Nephron progenitor cell (in vitro differentiated cells): ENCODE data around the gene EIF4G2.
A peak's percentile ranks its signal among the peaks of the same experiment; 100 is the strongest.

Source experiments
- DNase-seq: peaks from one replicate; pipeline ENCODE4 v3.0.0; 2021
- H3K27ac Mint-ChIP-seq: 2 replicates; pipeline ENCODE4 v1.8.0; 2021; ENCODE audit warnings: mild to moderate bottlenecking, moderate library complexity, mixed read lengths
- H3K27me3 Mint-ChIP-seq: 2 replicates; pipeline ENCODE4 v1.8.0; 2021; ENCODE audit warnings: mild to moderate bottlenecking, low read depth, mixed read lengths; ENCODE audit not compliant: poor library complexity
- H3K36me3 Mint-ChIP-seq: 2 replicates; pipeline ENCODE4 v1.8.0; 2021; ENCODE audit warnings: low read depth, mixed read lengths
- H3K4me1 Mint-ChIP-seq: 2 replicates; pipeline ENCODE4 v1.8.0; 2021; ENCODE audit warnings: mixed read lengths
- H3K4me3 Mint-ChIP-seq: 2 replicates; pipeline ENCODE4 v1.8.0; 2021; ENCODE audit warnings: mild to moderate bottlenecking, moderate library complexity, mixed read lengths
- H3K9me3 Mint-ChIP-seq: 2 replicates; pipeline ENCODE4 v1.8.0; 2021; ENCODE audit warnings: mild to moderate bottlenecking, moderate library complexity, mixed read lengths
- TF ChIP-seq, protein P1 (sequence below): fragments of 200-600 bp; sonication (generic); IDR thresholded peaks from 2 replicates; pipeline ENCODE4 v1.5.0; 2021; ENCODE audit warnings: antibody characterized with exemption

The EIF4G2 gene

DNA sequence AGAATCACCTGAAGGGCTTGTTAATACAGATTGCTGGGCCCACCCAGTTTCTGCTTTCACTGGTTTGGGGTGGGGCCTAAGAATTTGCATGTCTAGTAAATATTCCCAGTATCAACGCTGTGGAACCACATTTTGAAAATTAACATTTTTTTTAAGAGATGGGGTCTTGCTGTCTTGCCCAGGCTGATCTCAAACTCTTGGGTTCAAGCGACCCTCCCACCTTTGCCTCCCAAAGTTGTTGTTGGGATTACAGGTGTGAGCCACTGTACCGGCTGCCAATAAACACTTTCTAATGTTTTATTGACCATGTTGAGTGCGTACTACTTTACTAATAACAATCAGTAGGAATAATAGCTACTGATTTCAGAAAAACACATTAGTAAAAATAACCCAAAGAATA lies 2.5 kb downstream of the EIF4G2 start:
- no peak for DNase-seq
- TF ChIP-seq, protein P1, sequence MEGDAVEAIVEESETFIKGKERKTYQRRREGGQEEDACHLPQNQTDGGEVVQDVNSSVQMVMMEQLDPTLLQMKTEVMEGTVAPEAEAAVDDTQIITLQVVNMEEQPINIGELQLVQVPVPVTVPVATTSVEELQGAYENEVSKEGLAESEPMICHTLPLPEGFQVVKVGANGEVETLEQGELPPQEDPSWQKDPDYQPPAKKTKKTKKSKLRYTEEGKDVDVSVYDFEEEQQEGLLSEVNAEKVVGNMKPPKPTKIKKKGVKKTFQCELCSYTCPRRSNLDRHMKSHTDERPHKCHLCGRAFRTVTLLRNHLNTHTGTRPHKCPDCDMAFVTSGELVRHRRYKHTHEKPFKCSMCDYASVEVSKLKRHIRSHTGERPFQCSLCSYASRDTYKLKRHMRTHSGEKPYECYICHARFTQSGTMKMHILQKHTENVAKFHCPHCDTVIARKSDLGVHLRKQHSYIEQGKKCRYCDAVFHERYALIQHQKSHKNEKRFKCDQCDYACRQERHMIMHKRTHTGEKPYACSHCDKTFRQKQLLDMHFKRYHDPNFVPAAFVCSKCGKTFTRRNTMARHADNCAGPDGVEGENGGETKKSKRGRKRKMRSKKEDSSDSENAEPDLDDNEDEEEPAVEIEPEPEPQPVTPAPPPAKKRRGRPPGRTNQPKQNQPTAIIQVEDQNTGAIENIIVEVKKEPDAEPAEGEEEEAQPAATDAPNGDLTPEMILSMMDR: no peak
- peaks cover 66% of the 10 kb centered on the region for H3K36me3 Mint-ChIP-seq
- H3K9me3 Mint-ChIP-seq: no peaks in the 10 kb centered on the region
- peaks cover 63% of the 10 kb centered on the region for H3K4me1 Mint-ChIP-seq
- H3K27me3 Mint-ChIP-seq: peaks cover 7% of the 10 kb centered on the region
- H3K27ac Mint-ChIP-seq: peak overlapping the region; percentile 25
- H3K4me3 Mint-ChIP-seq: peak overlapping the region; percentile 95

GRCh38 chr11:10805741-10806140 lies 3.0 kb downstream of the EIF4G2 start:
- Mint-ChIP-seq H3K4me1 (peaks cover 65% of the 10 kb centered on the region), H3K27ac (peak overlapping the region; percentile 92), H3K9me3 (no peaks in the 10 kb centered on the region), H3K4me3 (peak overlapping the region; percentile 95), H3K36me3 (peaks cover 70% of the 10 kb centered on the region), H3K27me3 (peaks cover 7% of the 10 kb centered on the region)
- no peak for DNase-seq
- TF ChIP-seq, protein P1: no peak

DNA sequence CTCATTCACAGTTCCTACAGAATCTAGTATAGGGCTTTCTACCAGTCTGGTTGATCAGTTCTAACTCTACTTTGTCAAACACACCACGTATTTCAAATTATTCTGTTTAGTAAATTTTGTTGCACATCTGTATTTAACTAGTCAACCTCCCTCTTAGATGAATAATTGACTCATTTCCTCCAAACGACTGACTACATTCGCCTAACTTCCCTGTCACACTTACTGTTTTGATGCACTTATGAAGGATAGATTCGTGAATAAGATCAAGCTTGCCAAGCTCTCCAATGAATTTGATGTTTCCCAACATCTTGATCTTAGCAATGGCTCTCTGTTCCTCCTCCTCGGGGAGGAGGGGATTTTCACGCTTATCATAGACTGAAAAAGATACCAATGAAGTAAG lies 5.0 kb downstream of the EIF4G2 start:
- peak overlapping the region; percentile 64 for H3K27ac Mint-ChIP-seq
- peaks cover 48% of the 10 kb centered on the region for H3K4me1 Mint-ChIP-seq
- no peaks in the 10 kb centered on the region for H3K9me3 Mint-ChIP-seq
- peaks cover 91% of the 10 kb centered on the region for H3K36me3 Mint-ChIP-seq
- peaks cover 7% of the 10 kb centered on the region for H3K27me3 Mint-ChIP-seq
- TF ChIP-seq, protein P1: no peak
- H3K4me3 Mint-ChIP-seq: no peak overlapping the region
- DNase-seq: no peak

DNA sequence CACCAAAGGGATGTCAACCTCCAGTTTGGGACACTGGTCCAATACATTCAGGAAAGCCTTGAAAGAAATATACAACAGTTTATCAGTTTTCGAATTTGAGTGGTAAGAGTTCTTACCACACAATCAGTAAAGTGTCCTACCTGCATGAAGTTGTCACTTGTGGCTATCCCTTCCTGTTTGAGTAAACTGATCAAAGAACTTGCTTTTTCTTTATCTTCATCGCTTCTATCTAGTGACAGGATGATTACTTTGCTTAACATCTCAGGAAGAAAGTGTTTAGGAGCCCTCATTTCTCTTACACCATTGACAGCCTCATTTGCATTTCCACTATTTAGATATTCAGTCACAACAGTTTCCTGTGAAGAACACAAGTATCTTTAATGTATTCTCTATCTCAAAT lies 8.4 kb downstream of the EIF4G2 start:
- TF ChIP-seq, protein P1: no peak
- peaks cover 27% of the 10 kb centered on the region for H3K4me1 Mint-ChIP-seq
- peak overlapping the region; percentile 37 for H3K27ac Mint-ChIP-seq
- peaks cover 3% of the 10 kb centered on the region for H3K27me3 Mint-ChIP-seq
- no peak for DNase-seq
- peaks cover 94% of the 10 kb centered on the region for H3K36me3 Mint-ChIP-seq
- no peaks in the 10 kb centered on the region for H3K9me3 Mint-ChIP-seq
- H3K4me3 Mint-ChIP-seq: no peak overlapping the region

- H3K4me1 Mint-ChIP-seq: peaks cover 16% of the 10 kb centered on the region
- H3K4me3 Mint-ChIP-seq: no peak overlapping the region
- peaks cover 84% of the 10 kb centered on the region for H3K36me3 Mint-ChIP-seq
- no peak overlapping the region for H3K27ac Mint-ChIP-seq
- no peaks in the 10 kb centered on the region for H3K9me3 Mint-ChIP-seq
- DNase-seq: no peak
- peaks cover 7% of the 10 kb centered on the region for H3K27me3 Mint-ChIP-seq
- TF ChIP-seq, protein P1: no peak
Observed at GRCh38 chr11:10798330-10798928, 10.3 kb downstream of the EIF4G2 start.

DNA sequence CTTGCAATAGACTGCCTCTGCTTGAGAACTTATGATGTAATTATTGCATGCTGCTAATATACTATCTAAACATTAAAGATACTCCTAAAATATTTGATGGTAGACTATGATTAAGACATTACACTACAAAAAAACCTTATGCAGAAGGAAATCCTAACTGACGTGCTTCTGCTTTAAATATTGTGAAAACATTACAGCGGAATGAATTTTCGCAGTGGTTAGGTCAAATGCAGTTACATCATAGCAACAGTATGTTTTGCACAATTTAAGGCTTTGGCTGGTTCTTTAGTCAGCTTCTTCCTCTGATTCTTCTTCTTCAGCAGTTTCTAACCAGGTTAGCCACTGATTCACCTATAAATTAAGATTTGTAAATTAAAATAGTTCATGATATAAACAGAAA lies 11.2 kb downstream of the EIF4G2 start:
- no peak for DNase-seq
- no peaks in the 10 kb centered on the region for H3K9me3 Mint-ChIP-seq
- TF ChIP-seq, protein P1: no peak
- H3K36me3 Mint-ChIP-seq: peaks cover 75% of the 10 kb centered on the region
- no peak overlapping the region for H3K27ac Mint-ChIP-seq
- H3K4me1 Mint-ChIP-seq: peaks cover 20% of the 10 kb centered on the region
- peaks cover 12% of the 10 kb centered on the region for H3K27me3 Mint-ChIP-seq
- no peak overlapping the region for H3K4me3 Mint-ChIP-seq
